Gastrocnemius medialis (tissue), 4 donors: ENCODE data around the gene ZSCAN18.

Source experiments
- POLR2A ChIP-seq, 2 donors: fragments of 450-650 bp; IDR thresholded peaks; one replicate each; pipeline ENCODE4 v1.6.1; 2017; ENCODE audit warnings: antibody characterized with exemption in 2 of 2, mild to moderate bottlenecking in 2 of 2, moderate library complexity in 2 of 2
- TF ChIP-seq, protein P1 (sequence below), 5 experiments: fragments of 450-650 bp in 3 of 5; fragments of 200-600 bp in 2 of 5; sonication (generic) in 2 of 5; IDR thresholded peaks in 4 of 5; conservative IDR thresholded peaks in 1 of 5; 1 replicate in 4 of 5; 2 replicates in 1 of 5; pipeline ENCODE4 v1.5.1; 2016 to 2019; ENCODE audit warnings: antibody characterized with exemption in 5 of 5, mild to moderate bottlenecking in 3 of 5, moderate library complexity in 3 of 5

DNA sequence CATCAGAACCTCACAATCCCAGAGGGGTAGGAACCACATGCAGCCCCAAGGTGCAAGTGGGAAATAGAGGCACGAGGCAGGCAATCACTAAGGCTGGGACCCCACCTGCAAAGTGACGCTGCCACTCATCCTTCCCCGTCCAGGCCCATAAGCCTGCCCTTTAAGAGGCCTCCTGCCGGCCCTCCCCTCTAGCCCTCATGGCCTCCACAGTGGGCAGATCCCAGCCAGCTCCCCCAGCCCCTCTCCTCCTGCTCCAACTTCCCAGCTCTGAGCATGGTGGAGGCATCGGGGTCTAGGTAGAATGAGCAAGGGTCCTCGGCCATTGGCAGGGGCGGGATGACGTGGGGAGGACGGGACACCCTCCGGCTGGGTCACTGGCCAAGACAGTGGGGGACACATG is 2.7 kb downstream of the ZSCAN18 start:
- TF ChIP-seq, protein P1, sequence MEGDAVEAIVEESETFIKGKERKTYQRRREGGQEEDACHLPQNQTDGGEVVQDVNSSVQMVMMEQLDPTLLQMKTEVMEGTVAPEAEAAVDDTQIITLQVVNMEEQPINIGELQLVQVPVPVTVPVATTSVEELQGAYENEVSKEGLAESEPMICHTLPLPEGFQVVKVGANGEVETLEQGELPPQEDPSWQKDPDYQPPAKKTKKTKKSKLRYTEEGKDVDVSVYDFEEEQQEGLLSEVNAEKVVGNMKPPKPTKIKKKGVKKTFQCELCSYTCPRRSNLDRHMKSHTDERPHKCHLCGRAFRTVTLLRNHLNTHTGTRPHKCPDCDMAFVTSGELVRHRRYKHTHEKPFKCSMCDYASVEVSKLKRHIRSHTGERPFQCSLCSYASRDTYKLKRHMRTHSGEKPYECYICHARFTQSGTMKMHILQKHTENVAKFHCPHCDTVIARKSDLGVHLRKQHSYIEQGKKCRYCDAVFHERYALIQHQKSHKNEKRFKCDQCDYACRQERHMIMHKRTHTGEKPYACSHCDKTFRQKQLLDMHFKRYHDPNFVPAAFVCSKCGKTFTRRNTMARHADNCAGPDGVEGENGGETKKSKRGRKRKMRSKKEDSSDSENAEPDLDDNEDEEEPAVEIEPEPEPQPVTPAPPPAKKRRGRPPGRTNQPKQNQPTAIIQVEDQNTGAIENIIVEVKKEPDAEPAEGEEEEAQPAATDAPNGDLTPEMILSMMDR (IDR thresholded peaks at IDR 0.05 in 4 of 5, conservative IDR thresholded peaks at IDR 0.05 in 1 of 5) = no peak
- TF ChIP-seq POLR2A (IDR thresholded peaks at IDR 0.05) = no peak
